CD14-positive monocyte (primary cell): ENCODE measurements around the gene ANKRD44. TPM values are rescaled to one million over a fixed set of nuclear protein-coding genes. Genes with fewer than 3 reads are reported as not detected.

Source experiments
- DNase-seq, 3 donors: peaks; one replicate each; pipeline ENCODE4 v3.0.0-alpha.2; 2011 to 2022
- H2AFZ ChIP-seq: 2 replicates; pipeline ENCODE4 v1.6.0; 2012; ENCODE audit warnings: mild to moderate bottlenecking, low read depth, low read length, inconsistent platforms; ENCODE audit not compliant: insufficient read depth, poor library complexity, severe bottlenecking
- H3K27ac ChIP-seq, 2 donors: 1 replicate in 1 of 2; 2 replicates in 1 of 2; pipeline ENCODE4 v1.5.1; 2012 to 2013; ENCODE audit warnings: low read length in 2 of 2, control low read depth in 1 of 2, inconsistent platforms in 1 of 2, low read depth in 1 of 2, mild to moderate bottlenecking in 1 of 2
- H3K27me3 ChIP-seq, 2 donors: one replicate each; pipeline versions ENCODE4 v1.6.0 to v1.6.1; 2011 to 2013; ENCODE audit warnings: low read length in 2 of 2; ENCODE audit not compliant: control insufficient read depth in 2 of 2, insufficient read depth in 2 of 2
- H3K36me3 ChIP-seq, 2 donors: replicated peaks in 1 of 2; 1 replicate in 1 of 2; 2 replicates in 1 of 2; pipeline versions ENCODE4 v1.5.1 to v1.6.1; 2012 to 2013; ENCODE audit warnings: low read length in 2 of 2, control low read depth in 1 of 2, inconsistent platforms in 1 of 2, mild to moderate bottlenecking in 1 of 2; ENCODE audit not compliant: insufficient read depth in 2 of 2, control insufficient read depth in 1 of 2
- H3K4me1 ChIP-seq, 2 donors: 1 replicate in 1 of 2; 2 replicates in 1 of 2; pipeline versions ENCODE4 v1.5.1 to v1.6.1; 2012 to 2013; ENCODE audit warnings: low read length in 2 of 2, control low read depth in 1 of 2, inconsistent platforms in 1 of 2, mild to moderate bottlenecking in 1 of 2, moderate library complexity in 1 of 2; ENCODE audit not compliant: insufficient read depth in 2 of 2, control insufficient read depth in 1 of 2
- H3K4me2 ChIP-seq: replicated peaks from 2 replicates; pipeline ENCODE3; 2012; ENCODE audit warnings: low read length, moderate library complexity, mild to moderate bottlenecking; ENCODE audit not compliant: poor library complexity, severe bottlenecking; ENCODE audit errors: extremely low read depth
- H3K4me3 ChIP-seq, 3 experiments: fragments of 200-600 bp in 1 of 3; sonication (generic) in 1 of 3; replicated peaks in 1 of 3; 1 replicate in 2 of 3; 2 replicates in 1 of 3; pipeline ENCODE4 v1.5.1; 2011 to 2013; ENCODE audit warnings: low read length in 3 of 3, mild to moderate bottlenecking in 3 of 3, control low read depth in 2 of 3, low read depth in 2 of 3, inconsistent platforms in 1 of 3, moderate library complexity in 1 of 3
- H3K79me2 ChIP-seq: 2 replicates; pipeline ENCODE4 v1.6.0; 2012; ENCODE audit warnings: mild to moderate bottlenecking, control low read depth, inconsistent platforms, low read length, moderate library complexity; ENCODE audit not compliant: insufficient read depth
- H3K9ac ChIP-seq: 2 replicates; pipeline ENCODE4 v1.6.0; 2017; ENCODE audit warnings: low read length, mild to moderate bottlenecking; ENCODE audit not compliant: insufficient read depth, poor library complexity, severe bottlenecking
- H3K9me3 ChIP-seq, 2 donors: replicated peaks in 1 of 2; 1 replicate in 1 of 2; 2 replicates in 1 of 2; pipeline versions ENCODE4 v1.5.1 to v1.6.1; 2012 to 2013; ENCODE audit warnings: low read length in 2 of 2, control low read depth in 1 of 2; ENCODE audit not compliant: control insufficient read depth in 1 of 2, insufficient read depth in 1 of 2
- H4K20me1 ChIP-seq: 2 replicates; pipeline ENCODE4 v1.6.0; 2012; ENCODE audit warnings: mild to moderate bottlenecking, low read length, control low read depth, moderate library complexity; ENCODE audit not compliant: insufficient read depth
- H3K27ac Mint-ChIP-seq, 7 donors: one replicate each; pipeline ENCODE4 v1.8.0; 2020; ENCODE audit warnings: mild to moderate bottlenecking in 7 of 7, mixed read lengths in 7 of 7, moderate library complexity in 6 of 7, inconsistent platforms in 2 of 7
- H3K27me3 Mint-ChIP-seq, 3 donors: one replicate each; pipeline ENCODE4 v1.8.0; 2021 to 2022; ENCODE audit warnings: low read depth in 3 of 3, mild to moderate bottlenecking in 3 of 3, mixed read lengths in 3 of 3, moderate library complexity in 3 of 3, inconsistent platforms in 1 of 3
- H3K36me3 Mint-ChIP-seq, 2 donors: one replicate each; pipeline ENCODE4 v1.8.0; 2020; ENCODE audit warnings: mixed read lengths in 2 of 2, inconsistent platforms in 1 of 2, mild to moderate bottlenecking in 1 of 2
- H3K4me1 Mint-ChIP-seq: one replicate; pipeline ENCODE4 v1.8.0; 2020; ENCODE audit warnings: mild to moderate bottlenecking, mixed read lengths
- H3K4me3 Mint-ChIP-seq, 2 donors: one replicate each; pipeline ENCODE4 v1.8.0; 2020; ENCODE audit warnings: mild to moderate bottlenecking in 2 of 2, mixed read lengths in 2 of 2, moderate library complexity in 1 of 2
- H3K9me3 Mint-ChIP-seq, 7 donors: one replicate each; pipeline ENCODE4 v1.8.0; 2020 to 2022; ENCODE audit warnings: mixed read lengths in 7 of 7, mild to moderate bottlenecking in 6 of 7, moderate library complexity in 6 of 7, inconsistent platforms in 2 of 7
- CTCF ChIP-seq: fragments of 200-600 bp; IDR thresholded peaks from one replicate; pipeline ENCODE4 v1.8.0; 2022; ENCODE audit warnings: antibody characterized with exemption, mild to moderate bottlenecking
- WGBS: methylation state at CpG from one replicate; pipeline ENCODE4 v1.1.5; 2013; ENCODE audit warnings: missing lambda C conversion rate; ENCODE audit not compliant: insufficient coverage; 5-methylcytosine and 5-hydroxymethylcytosine counted together
- intact Hi-C, 2 donors: fragments of 100-400 bp; cut with micrococcal nuclease; formaldehyde crosslinking; loops; one replicate each; pipeline versions ENCODE4 v1.15.0 to v1.15.1; 2023
- polyA plus RNA-seq, 3 donors: library from polyadenylated mRNA; depleted of rRNA in 1 of 3; unstranded in 2 of 3; stranded (reverse) in 1 of 3; fragments of 300-500 nt in 2 of 3; fragments of >200 nt in 1 of 3; fragmentation: Illumina TruSeq in 2 of 3; gene quantifications; 1 replicate in 2 of 3; 2 replicates in 1 of 3; pipeline ENCODE4 v1.2.3, GENCODE V29; 2012 to 2021

Gene ANKRD44
- polyA plus RNA-seq, 3 donors = 55.7 to 91.9 (median 64.9) TPM

GRCh38 chr2:196974970-196975369 is 335.6 kb downstream of the ANKRD44 start:
- Histone ChIP-seq H3K27ac (no peak overlapping the region), H3K4me1 (no peaks in the 10 kb centered on the region), H2AFZ (no peak overlapping the region), H4K20me1 (no peaks in the 10 kb centered on the region), H3K79me2 (no peaks in the 10 kb centered on the region), H3K36me3 (no peaks in the 10 kb centered on the region), H3K27me3 (no peaks in the 10 kb centered on the region), H3K9ac (no peak overlapping the region), H3K9me3 (no peaks in the 10 kb centered on the region), H3K4me3 (no peak overlapping the region), H3K4me2 (no peak overlapping the region)
- Mint-ChIP-seq H3K9me3 (peaks cover 0 to 4% (median 0%) of the 10 kb centered on the region in 7 donors), H3K36me3 (peaks cover 0 to 2% of the 10 kb centered on the region in 2 donors), H3K4me3 (no peak overlapping the region), H3K4me1 (no peaks in the 10 kb centered on the region), H3K27ac (no peak overlapping the region), H3K27me3 (peaks cover 0 to 1% (median 1%) of the 10 kb centered on the region in 3 donors)
- intact Hi-C loops = no loop called here
- WGBS = no CpG with 5 or more reads among the region's 1 CpG
- TF ChIP-seq CTCF = no peak
- DNase-seq = no peak

DNA sequence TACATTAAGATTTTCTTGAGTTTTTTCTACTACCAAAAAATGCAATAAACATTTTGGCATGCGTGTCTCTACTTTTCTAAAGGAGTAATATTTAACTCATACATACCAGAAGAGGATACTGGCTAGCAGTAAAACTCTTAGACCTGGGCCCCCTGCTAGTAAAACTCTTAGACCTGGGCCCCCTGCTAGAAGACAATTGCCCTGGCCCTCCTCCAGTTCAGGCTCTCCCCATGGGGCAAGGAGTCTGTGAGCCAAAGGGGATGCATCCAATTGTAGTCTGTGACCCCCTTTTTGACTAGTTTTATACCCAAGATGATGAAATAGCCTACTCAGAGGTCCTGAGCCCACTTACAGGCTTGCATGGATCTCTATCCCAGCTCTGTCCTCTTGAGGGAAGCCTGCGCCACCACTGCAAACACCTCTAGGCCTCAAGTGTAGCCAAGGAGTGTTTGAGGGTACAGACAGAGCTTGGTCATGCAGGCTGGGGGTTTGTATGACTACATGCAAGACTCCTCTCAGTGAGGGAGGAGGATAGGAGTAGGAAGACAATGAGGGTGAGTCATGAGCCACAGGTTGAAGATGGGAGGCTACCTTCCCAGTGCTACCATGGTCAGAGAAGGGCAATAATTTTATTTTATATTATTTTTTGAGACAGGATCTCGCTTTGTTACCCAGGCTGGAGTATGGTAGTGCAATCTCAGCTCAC is 338.9 kb downstream of the ANKRD44 start:
- intact Hi-C loops = no loop called here

More for the DNA sequence above, 338.9 kb downstream of the ANKRD44 start:
- no peaks in the 10 kb centered on the region for H3K4me1 ChIP-seq
- peaks cover 1 to 3% (median 2%) of the 10 kb centered on the region in 3 donors for H3K27me3 Mint-ChIP-seq
- WGBS = no CpG with 5 or more reads among the region's 3 CpGs
- DNase-seq = no peak
- no peaks in the 10 kb centered on the region for H3K4me1 Mint-ChIP-seq
- H3K79me2 ChIP-seq = no peaks in the 10 kb centered on the region
- H3K4me3 Mint-ChIP-seq = no peak overlapping the region
- no peak overlapping the region for H3K9ac ChIP-seq
- no peak overlapping the region for H3K27ac ChIP-seq
- no peak overlapping the region for H3K4me2 ChIP-seq
- no peaks in the 10 kb centered on the region for H4K20me1 ChIP-seq
- peak overlapping the region in 1 of 7 donors; percentile 43 for H3K27ac Mint-ChIP-seq
- H3K9me3 Mint-ChIP-seq = peaks cover 0 to 3% (median 0%) of the 10 kb centered on the region in 7 donors
- H3K9me3 ChIP-seq = no peaks in the 10 kb centered on the region
- H3K36me3 ChIP-seq = no peaks in the 10 kb centered on the region
- H2AFZ ChIP-seq = no peak overlapping the region
- H3K4me3 ChIP-seq = no peak overlapping the region
- no peaks in the 10 kb centered on the region for H3K27me3 ChIP-seq
- peaks cover 0 to 2% of the 10 kb centered on the region in 2 donors for H3K36me3 Mint-ChIP-seq
- TF ChIP-seq CTCF = no peak
